ENCODE results near the gene PPM1H. TPM values are rescaled to one million over a fixed set of nuclear protein-coding genes. Genes with fewer than 3 reads are reported as not detected.
A peak's percentile ranks its signal among the peaks of the same experiment; 100 is the strongest.
"Not testable (repeated sequence)": the region's sequence is repeated elsewhere in the genome, so short reads cannot be mapped to it uniquely, and the experiment has no call there.

PPM1H gene
- total RNA-seq, 1 donor from 2014 or later: 0.85 TPM

GRCh38 chr12:62976110-62976662 is 41.2 kb upstream of the PPM1H start:
- intact Hi-C loops (cut with DNase I): no loop called here
- Histone ChIP-seq H3K27ac (no peak overlapping the region), H3K4me1 (peaks cover 0 to 3% of the 10 kb centered on the region in 2 donors), H3K9me3 (no peaks in the 10 kb centered on the region), H3K27me3 (no peaks in the 10 kb centered on the region), H3K36me3 (no peaks in the 10 kb centered on the region), H3K4me3 (no peak overlapping the region)
- DNase-seq (ENCODE audit: low spot score in 2 of 2): no peak
- TF ChIP-seq, protein P1, sequence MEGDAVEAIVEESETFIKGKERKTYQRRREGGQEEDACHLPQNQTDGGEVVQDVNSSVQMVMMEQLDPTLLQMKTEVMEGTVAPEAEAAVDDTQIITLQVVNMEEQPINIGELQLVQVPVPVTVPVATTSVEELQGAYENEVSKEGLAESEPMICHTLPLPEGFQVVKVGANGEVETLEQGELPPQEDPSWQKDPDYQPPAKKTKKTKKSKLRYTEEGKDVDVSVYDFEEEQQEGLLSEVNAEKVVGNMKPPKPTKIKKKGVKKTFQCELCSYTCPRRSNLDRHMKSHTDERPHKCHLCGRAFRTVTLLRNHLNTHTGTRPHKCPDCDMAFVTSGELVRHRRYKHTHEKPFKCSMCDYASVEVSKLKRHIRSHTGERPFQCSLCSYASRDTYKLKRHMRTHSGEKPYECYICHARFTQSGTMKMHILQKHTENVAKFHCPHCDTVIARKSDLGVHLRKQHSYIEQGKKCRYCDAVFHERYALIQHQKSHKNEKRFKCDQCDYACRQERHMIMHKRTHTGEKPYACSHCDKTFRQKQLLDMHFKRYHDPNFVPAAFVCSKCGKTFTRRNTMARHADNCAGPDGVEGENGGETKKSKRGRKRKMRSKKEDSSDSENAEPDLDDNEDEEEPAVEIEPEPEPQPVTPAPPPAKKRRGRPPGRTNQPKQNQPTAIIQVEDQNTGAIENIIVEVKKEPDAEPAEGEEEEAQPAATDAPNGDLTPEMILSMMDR (IDR thresholded peaks at IDR 0.05): no peak

GRCh38 chr12:62971769-62972525 is 37.0 kb upstream of the PPM1H start:
- Histone ChIP-seq H3K4me3 (no peak overlapping the region), H3K27me3 (no peaks in the 10 kb centered on the region), H3K27ac (peak overlapping the region; percentile 27 to 45), H3K36me3 (no peaks in the 10 kb centered on the region), H3K9me3 (no peaks in the 10 kb centered on the region), H3K4me1 (peaks cover 0 to 5% of the 10 kb centered on the region in 2 donors)
- TF ChIP-seq, protein P1 (IDR thresholded peaks at IDR 0.05): no peak
- intact Hi-C loops (cut with DNase I): no loop called here
- DNase-seq (ENCODE audit: low spot score in 2 of 2): no peak

DNA sequence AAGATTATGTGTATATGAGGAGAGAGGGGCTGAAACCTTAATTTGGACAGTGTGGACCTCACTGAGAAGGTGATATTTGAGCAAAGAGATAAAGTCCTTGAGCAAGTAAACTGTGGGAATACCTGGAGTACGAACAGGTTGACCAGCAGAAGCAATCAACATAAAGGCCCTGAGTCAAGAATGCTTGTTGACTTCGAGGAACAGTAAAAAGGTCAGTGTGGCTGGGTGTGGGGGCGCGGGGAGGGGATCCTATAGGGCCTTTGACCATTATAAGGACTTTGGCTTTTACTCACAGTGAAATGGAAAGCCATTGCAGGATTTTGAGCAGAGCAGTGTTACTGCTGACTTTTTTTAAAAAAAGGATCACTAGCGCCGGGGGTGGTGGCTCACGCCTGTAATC is 34.7 kb upstream of the PPM1H start:
- TF ChIP-seq, protein P1 (IDR thresholded peaks at IDR 0.05): no peak
- H3K4me3 ChIP-seq: no peak overlapping the region
- no peaks in the 10 kb centered on the region for H3K9me3 ChIP-seq
- no peak overlapping the region for H3K27ac ChIP-seq
- H3K4me1 ChIP-seq: peaks cover 0 to 9% of the 10 kb centered on the region in 2 donors
- H3K36me3 ChIP-seq: no peaks in the 10 kb centered on the region
- intact Hi-C loops (cut with DNase I): no loop called here
- no peaks in the 10 kb centered on the region for H3K27me3 ChIP-seq
- no peak for DNase-seq (ENCODE audit: low spot score in 2 of 2)

DNA sequence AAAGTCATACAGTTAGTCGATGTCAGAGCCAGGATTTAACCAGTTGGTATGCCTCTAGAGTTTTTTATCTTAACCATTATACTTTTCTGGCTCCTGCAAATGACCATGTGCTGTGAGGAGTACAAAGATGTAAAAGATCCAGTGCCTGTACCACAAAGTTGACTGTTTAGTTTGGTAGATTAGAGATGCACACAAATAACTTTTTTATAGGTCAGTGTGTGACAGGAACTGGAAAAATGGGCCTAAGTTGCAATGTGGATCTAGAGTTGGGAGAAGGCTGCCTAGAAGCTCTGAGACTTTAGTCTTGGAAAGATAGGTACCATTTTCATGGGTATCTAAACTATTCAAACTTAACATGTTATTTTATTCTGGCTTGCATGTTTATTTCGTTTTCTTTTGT is 32.8 kb upstream of the PPM1H start:
- no peaks in the 10 kb centered on the region for H3K9me3 ChIP-seq
- H3K27ac ChIP-seq: no peak overlapping the region
- H3K27me3 ChIP-seq: no peaks in the 10 kb centered on the region
- peaks cover 0 to 9% of the 10 kb centered on the region in 2 donors for H3K4me1 ChIP-seq
- no peaks in the 10 kb centered on the region for H3K36me3 ChIP-seq
- H3K4me3 ChIP-seq: no peak overlapping the region
- intact Hi-C loops (cut with DNase I): no loop called here
- TF ChIP-seq, protein P1 (IDR thresholded peaks at IDR 0.05): no peak
- DNase-seq (ENCODE audit: low spot score in 2 of 2): no peak

DNA sequence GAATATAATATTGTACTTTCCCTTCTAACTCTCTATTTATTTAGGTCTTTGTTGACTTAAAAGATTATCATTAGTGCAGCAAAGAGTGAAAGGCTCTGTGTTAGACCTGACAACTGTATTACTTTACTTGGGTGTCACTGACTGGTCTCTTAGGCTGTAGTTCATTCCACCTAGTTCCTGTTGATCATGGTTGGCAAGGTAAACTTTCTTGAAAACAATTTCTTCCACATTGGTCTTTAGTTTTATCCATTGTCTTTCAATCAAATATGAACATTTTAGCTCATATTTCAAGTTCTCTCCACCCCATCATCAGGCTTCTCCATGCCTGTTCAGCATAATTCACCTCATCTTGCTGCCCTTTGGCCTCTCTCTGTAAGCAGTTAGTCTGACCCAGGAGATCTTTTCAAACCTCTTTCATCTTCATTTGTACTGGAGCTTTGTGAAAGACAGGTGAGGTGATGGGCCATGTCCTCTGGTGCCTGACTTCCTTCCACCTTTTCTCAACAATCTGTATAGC is 32.1 kb upstream of the PPM1H start:
- Histone ChIP-seq H3K4me3 (no peak overlapping the region), H3K36me3 (no peaks in the 10 kb centered on the region), H3K9me3 (no peaks in the 10 kb centered on the region), H3K27ac (no peak overlapping the region), H3K27me3 (no peaks in the 10 kb centered on the region), H3K4me1 (peaks cover 0 to 9% of the 10 kb centered on the region in 2 donors)
- TF ChIP-seq, protein P1 (IDR thresholded peaks at IDR 0.05): no peak
- intact Hi-C loops (cut with DNase I): no loop called here
- DNase-seq (ENCODE audit: low spot score in 2 of 2): no peak

- intact Hi-C loops (cut with DNase I); H3K27me3 ChIP-seq; H3K9me3 ChIP-seq; H3K36me3 ChIP-seq; H3K27ac ChIP-seq; H3K4me1 ChIP-seq; H3K4me3 ChIP-seq; DNase-seq (ENCODE audit: low spot score in 2 of 2): not testable (repeated sequence)
Observed at GRCh38 chr12:62966446-62966989, 31.6 kb upstream of the PPM1H start.

DNA sequence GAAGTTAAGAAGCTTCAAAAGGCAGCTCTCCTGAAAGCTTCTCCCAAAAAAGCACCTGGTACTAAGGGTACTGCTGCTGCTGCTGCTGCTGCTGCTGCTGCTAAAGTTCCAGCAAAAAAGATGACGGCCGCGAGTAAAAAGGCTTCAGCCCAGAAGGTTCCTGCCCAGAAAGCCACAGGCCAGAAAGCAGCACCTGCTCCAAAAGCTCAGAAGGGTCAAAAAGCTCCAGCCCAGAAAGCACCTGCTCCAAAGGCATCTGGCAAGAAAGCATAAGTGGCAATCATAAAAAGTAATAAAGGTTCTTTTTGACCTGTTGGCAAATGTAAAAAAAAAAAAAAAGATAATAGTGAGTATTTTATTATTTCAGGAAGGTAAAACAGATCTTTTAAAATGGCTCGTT is 30.8 kb upstream of the PPM1H start:
- intact Hi-C loops (cut with DNase I); DNase-seq (ENCODE audit: low spot score in 2 of 2); H3K36me3 ChIP-seq; H3K27me3 ChIP-seq; H3K4me3 ChIP-seq; H3K27ac ChIP-seq; H3K4me1 ChIP-seq; H3K9me3 ChIP-seq: not testable (repeated sequence)

DNA sequence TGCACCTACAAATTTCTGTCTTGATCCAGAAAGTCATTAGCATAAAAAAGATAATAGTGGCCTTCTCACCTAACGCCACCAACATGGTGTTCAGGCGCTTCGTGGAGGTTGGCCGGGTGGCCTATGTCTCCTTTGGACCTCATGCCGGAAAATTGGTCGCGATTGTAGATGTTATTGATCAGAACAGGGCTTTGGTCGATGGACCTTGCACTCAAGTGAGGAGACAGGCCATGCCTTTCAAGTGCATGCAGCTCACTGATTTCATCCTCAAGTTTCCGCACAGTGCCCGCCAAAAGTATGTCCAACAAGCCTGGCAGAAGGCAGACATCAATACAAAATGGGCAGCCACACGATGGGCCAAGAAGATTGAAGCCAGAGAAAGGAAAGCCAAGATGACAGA is 30.3 kb upstream of the PPM1H start:
- H3K9me3 ChIP-seq; H3K36me3 ChIP-seq; H3K27me3 ChIP-seq; DNase-seq (ENCODE audit: low spot score in 2 of 2); intact Hi-C loops (cut with DNase I); H3K4me1 ChIP-seq; H3K4me3 ChIP-seq; H3K27ac ChIP-seq: not testable (repeated sequence)
